Ovary (tissue), 9 donors: ENCODE measurements around the gene RAB6B. TPM values are rescaled to one million over a fixed set of nuclear protein-coding genes. Genes with fewer than 3 reads are reported as not detected.

Experiments
- DNase-seq, 5 donors: peaks; one replicate each; pipeline ENCODE4 v3.0.0-alpha.2; 2019 to 2020
- H3K27ac ChIP-seq, 2 donors: fragments of 200-600 bp; one replicate each; pipeline versions ENCODE4 v1.5.1 to v1.8.0; 2019 to 2022
- H3K27me3 ChIP-seq: fragments of 200-600 bp; one replicate; pipeline ENCODE4 v1.8.0; 2022
- H3K36me3 ChIP-seq: fragments of 200-600 bp; sonication (generic); one replicate; pipeline ENCODE4 v1.5.1; 2019
- H3K4me1 ChIP-seq: one replicate; pipeline ENCODE4 v1.8.1; 2013; ENCODE audit warnings: mild to moderate bottlenecking, moderate library complexity; ENCODE audit not compliant: insufficient read depth
- H3K4me3 ChIP-seq: fragments of 200-600 bp; sonication (generic); one replicate; pipeline ENCODE4 v1.5.1; 2017
- H3K9me3 ChIP-seq, 2 donors: fragments of 200-600 bp in 1 of 2; sonication (generic) in 1 of 2; one replicate each; pipeline versions ENCODE4 v1.5.1 to v1.8.1; 2013 to 2019; ENCODE audit warnings: mild to moderate bottlenecking in 1 of 2, moderate library complexity in 1 of 2
- CTCF ChIP-seq, 3 donors: fragments of 450-650 bp in 2 of 3; fragments of 200-600 bp in 1 of 3; IDR thresholded peaks; one replicate each; pipeline versions ENCODE4 v1.5.1 to v1.8.0; 2016 to 2022; ENCODE audit warnings: antibody characterized with exemption in 3 of 3, mild to moderate bottlenecking in 1 of 3
- EP300 ChIP-seq: sonication (generic); formaldehyde crosslinking; IDR thresholded peaks from one replicate; pipeline ENCODE4 v1.6.1; 2017; ENCODE audit warnings: antibody characterized with exemption
- POLR2A ChIP-seq: fragments of 450-650 bp; IDR thresholded peaks from one replicate; pipeline ENCODE4 v1.6.1; 2017; ENCODE audit warnings: antibody characterized with exemption, mild to moderate bottlenecking, moderate library complexity
- WGBS, 3 donors: extraction: QIAGEN DNeasy Blood & Tissue Kit in 1 of 3; methylation state at CpG; one replicate each; pipeline versions ENCODE4 v1.1.5 to v1.1.7; 2013 to 2017; 5-methylcytosine and 5-hydroxymethylcytosine counted together
- intact Hi-C, 4 donors: fragments of 100-400 bp; cut with DNase I; formaldehyde crosslinking; loops; one replicate each; pipeline versions ENCODE4 v1.11.0 to v1.15.1; 2022 to 2023
- polyA plus RNA-seq, 2 donors: library from polyadenylated mRNA; stranded (reverse); fragments of 200-250 nt in 1 of 2; fragments of 350-450 nt in 1 of 2; fragmentation: Illumina TruSeq in 1 of 2; extraction: RNeasy Lipid Tissue Mini Kit (QIAGEN cat#74804) in 1 of 2; gene quantifications; one replicate each; pipeline ENCODE4 v1.2.3, GENCODE V29; 2013 to 2014
- total RNA-seq, 7 donors: library from RNA; depleted of rRNA in 2 of 7; stranded (reverse); fragments of >200 nt in 2 of 7; fragmentation: NEBNext Ultra II Directional in 3 of 7; extraction: Animal tissue kit (Norgen Biotek cat#: 25700) in 3 of 7; gene quantifications; one replicate each; pipeline versions ENCODE4 v1.1.0 to v1.2.4, GENCODE V29; 2016 to 2023
- donor health status: DM: no; HTN: no; CAD: no; lungs with moderate emphysema.
- donor health status: DM: no; HTN: no; CAD: no.
- donor health status: Bipolar disorder and iron deficiency.
- donor health status: DM: yes; HTN: yes; CAD: no.
- donor health status: DM: no; HTN: no; CAD: no.
- donor health status: DM: yes; HTN: yes; CAD: no.

Gene RAB6B
- total and polyA plus RNA-seq, 9 donors = 0.50 to 9.1 (median 3.9) TPM

GRCh38 chr3:133837487-133838295 is 58.0 kb downstream of the RAB6B start:
- no peaks in the 10 kb centered on the region for H3K9me3 ChIP-seq
- intact Hi-C loops = no loop called here
- WGBS, 3 donors = 90 to 92% (median 90%) methylated on average over 22 of the region's 22 CpGs
- TF ChIP-seq EP300 = no peak
- TF ChIP-seq CTCF (IDR thresholded peaks at IDR 0.05) = no peak
- no peak for TF ChIP-seq POLR2A
- DNase-seq = no peak
- no peaks in the 10 kb centered on the region for H3K27me3 ChIP-seq
- no peaks in the 10 kb centered on the region for H3K36me3 ChIP-seq
- H3K4me1 ChIP-seq = no peaks in the 10 kb centered on the region
- H3K27ac ChIP-seq = no peak overlapping the region
- H3K4me3 ChIP-seq = no peak overlapping the region

- no peaks in the 10 kb centered on the region for H3K27me3 ChIP-seq
- H3K9me3 ChIP-seq = no peaks in the 10 kb centered on the region
- H3K4me1 ChIP-seq = no peaks in the 10 kb centered on the region
- H3K4me3 ChIP-seq = no peak overlapping the region
- TF ChIP-seq EP300 (no peak), POLR2A (no peak), CTCF (IDR thresholded peaks at IDR 0.05) (no peak)
- intact Hi-C loops = no loop called here
- WGBS, 3 donors = 85 to 90% (median 89%) methylated on average over 6 of the region's 6 CpGs
- DNase-seq = no peak
- no peak overlapping the region for H3K27ac ChIP-seq
- H3K36me3 ChIP-seq = no peaks in the 10 kb centered on the region
These were observed 59.1 kb downstream of the RAB6B start for GRCh38 chr3:133836497-133837158.

DNA sequence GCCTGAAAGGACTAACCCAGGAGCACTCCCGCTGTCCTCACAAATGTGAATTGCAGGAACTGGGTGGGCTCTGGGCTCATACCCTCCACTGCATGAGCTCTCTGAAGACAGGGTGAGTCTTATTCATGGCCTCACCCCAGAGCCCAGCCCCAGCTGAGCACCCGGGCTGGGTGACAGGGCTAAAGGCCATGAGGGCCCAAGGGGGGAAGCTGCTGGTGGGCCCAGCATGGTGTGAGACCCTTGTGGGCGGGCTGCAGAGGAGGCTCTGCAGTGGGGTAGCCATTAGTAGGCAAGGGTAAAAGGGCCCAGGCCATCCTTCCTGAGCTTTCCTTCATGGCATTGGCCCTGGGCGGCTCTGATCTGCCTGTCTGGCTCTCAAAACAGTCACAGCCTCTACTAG is 59.7 kb downstream of the RAB6B start:
- intact Hi-C loops = no loop called here

DNA sequence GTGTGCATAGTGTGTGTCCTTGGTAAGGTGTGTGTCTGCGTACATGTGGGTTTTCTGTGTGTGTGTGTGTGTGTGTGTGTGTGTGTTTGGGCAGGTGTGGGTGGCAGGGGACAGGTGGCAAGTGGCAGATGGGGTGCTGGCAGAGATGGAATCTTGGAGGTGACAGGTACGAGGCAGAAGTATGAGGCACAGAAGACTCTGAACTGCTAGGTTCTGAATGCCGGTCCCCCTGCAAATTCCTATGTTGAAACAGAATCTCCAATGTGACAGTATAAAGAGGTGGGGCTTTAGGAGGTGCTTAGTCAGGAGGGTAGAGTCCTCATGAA is 60.3 kb downstream of the RAB6B start:
- no peaks in the 10 kb centered on the region for H3K27me3 ChIP-seq
- no peak for DNase-seq
- TF ChIP-seq POLR2A = no peak
- no peak for TF ChIP-seq EP300
- no peak for TF ChIP-seq CTCF (IDR thresholded peaks at IDR 0.05)
- H3K27ac ChIP-seq = no peak overlapping the region
- 93 to 96% (median 94%) methylated on average over 3 of the region's 3 CpGs for WGBS, 3 donors
- H3K36me3 ChIP-seq = no peaks in the 10 kb centered on the region
- H3K4me3 ChIP-seq = no peak overlapping the region
- H3K4me1 ChIP-seq = no peaks in the 10 kb centered on the region
- H3K9me3 ChIP-seq = no peaks in the 10 kb centered on the region
- intact Hi-C loops = no loop called here

More for the DNA sequence above, 59.7 kb downstream of the RAB6B start:
- no peak for TF ChIP-seq CTCF (IDR thresholded peaks at IDR 0.05)
- TF ChIP-seq EP300 = no peak
- no peak overlapping the region for H3K27ac ChIP-seq
- H3K4me1 ChIP-seq = no peaks in the 10 kb centered on the region
- H3K27me3 ChIP-seq = no peaks in the 10 kb centered on the region
- DNase-seq = no peak
- no peaks in the 10 kb centered on the region for H3K9me3 ChIP-seq
- no peaks in the 10 kb centered on the region for H3K36me3 ChIP-seq
- 81 to 96% (median 96%) methylated on average over 4 of the region's 4 CpGs for WGBS, 3 donors
- H3K4me3 ChIP-seq = no peak overlapping the region
